Measurements from ENCODE around the gene GPR78. TPM values are rescaled to one million over a fixed set of nuclear protein-coding genes. Genes with fewer than 3 reads are reported as not detected.

GPR78 gene
- total RNA-seq, 4 donors from 2014 or later: not detected

- Histone ChIP-seq H3K4me3 (no peak overlapping the region), H3K36me3 (no peaks in the 10 kb centered on the region), H3K4me1 (peaks cover 25% of the 10 kb centered on the region), H3K27ac (no peak overlapping the region), H3K27me3 (peaks cover 28% of the 10 kb centered on the region), H3K9me3 (no peaks in the 10 kb centered on the region)
- TF ChIP-seq EP300 (IDR thresholded peaks at IDR 0.05): no peak
- no peak for TF ChIP-seq POLR2AphosphoS5 (IDR thresholded peaks at IDR 0.05)
- TF ChIP-seq, protein P1, sequence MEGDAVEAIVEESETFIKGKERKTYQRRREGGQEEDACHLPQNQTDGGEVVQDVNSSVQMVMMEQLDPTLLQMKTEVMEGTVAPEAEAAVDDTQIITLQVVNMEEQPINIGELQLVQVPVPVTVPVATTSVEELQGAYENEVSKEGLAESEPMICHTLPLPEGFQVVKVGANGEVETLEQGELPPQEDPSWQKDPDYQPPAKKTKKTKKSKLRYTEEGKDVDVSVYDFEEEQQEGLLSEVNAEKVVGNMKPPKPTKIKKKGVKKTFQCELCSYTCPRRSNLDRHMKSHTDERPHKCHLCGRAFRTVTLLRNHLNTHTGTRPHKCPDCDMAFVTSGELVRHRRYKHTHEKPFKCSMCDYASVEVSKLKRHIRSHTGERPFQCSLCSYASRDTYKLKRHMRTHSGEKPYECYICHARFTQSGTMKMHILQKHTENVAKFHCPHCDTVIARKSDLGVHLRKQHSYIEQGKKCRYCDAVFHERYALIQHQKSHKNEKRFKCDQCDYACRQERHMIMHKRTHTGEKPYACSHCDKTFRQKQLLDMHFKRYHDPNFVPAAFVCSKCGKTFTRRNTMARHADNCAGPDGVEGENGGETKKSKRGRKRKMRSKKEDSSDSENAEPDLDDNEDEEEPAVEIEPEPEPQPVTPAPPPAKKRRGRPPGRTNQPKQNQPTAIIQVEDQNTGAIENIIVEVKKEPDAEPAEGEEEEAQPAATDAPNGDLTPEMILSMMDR (IDR thresholded peaks at IDR 0.05): no peak
- no peak for TF ChIP-seq POLR2A (IDR thresholded peaks at IDR 0.05)
- 88% methylated on average over 13 of the region's 13 CpGs for WGBS
- no peak for DNase-seq (ENCODE audit: low spot score in 2 of 2)
Observed at GRCh38 chr4:8597319-8597718, 17.1 kb downstream of the GPR78 start.

DNA sequence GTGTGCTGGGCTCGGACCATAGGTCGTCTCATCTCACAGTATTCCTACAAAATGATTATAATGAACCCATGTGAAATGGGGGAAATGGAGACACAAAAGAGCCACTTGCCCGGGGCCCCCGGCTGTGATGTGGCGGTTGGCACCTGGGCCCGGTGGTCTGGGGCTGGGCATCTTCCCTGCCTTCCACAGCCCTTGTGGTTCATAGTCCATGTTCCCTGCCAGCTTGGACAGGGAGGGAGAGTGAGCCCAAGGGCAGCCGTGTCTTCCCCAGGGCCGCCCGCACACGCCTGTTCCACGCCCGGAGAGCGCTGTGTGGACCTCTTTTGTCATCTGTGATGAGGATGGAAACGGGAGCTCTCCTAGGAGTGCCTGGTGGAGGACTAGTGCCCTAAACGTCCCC, 17.6 kb downstream of the GPR78 start:
- H3K36me3 ChIP-seq: no peaks in the 10 kb centered on the region
- TF ChIP-seq POLR2AphosphoS5 (IDR thresholded peaks at IDR 0.05): no peak
- no peak for TF ChIP-seq EP300 (IDR thresholded peaks at IDR 0.05)
- TF ChIP-seq POLR2A (IDR thresholded peaks at IDR 0.05): no peak
- TF ChIP-seq, protein P1 (IDR thresholded peaks at IDR 0.05): no peak
- no peak overlapping the region for H3K27ac ChIP-seq
- no peak overlapping the region for H3K4me3 ChIP-seq
- DNase-seq (ENCODE audit: low spot score in 2 of 2): no peak
- H3K4me1 ChIP-seq: peaks cover 20% of the 10 kb centered on the region
- H3K9me3 ChIP-seq: no peaks in the 10 kb centered on the region
- WGBS: 84% methylated on average over 15 of the region's 15 CpGs
- peaks cover 23% of the 10 kb centered on the region for H3K27me3 ChIP-seq

GRCh38 chr4:8598391-8599090, 18.3 kb downstream of the GPR78 start:
- no peaks in the 10 kb centered on the region for H3K36me3 ChIP-seq
- DNase-seq (ENCODE audit: low spot score in 2 of 2): no peak
- TF ChIP-seq POLR2AphosphoS5 (IDR thresholded peaks at IDR 0.05) (no peak), EP300 (IDR thresholded peaks at IDR 0.05) (no peak), POLR2A (IDR thresholded peaks at IDR 0.05) (no peak)
- TF ChIP-seq, protein P1 (IDR thresholded peaks at IDR 0.05): no peak
- H3K27me3 ChIP-seq: peaks cover 16% of the 10 kb centered on the region
- no peaks in the 10 kb centered on the region for H3K9me3 ChIP-seq
- H3K4me3 ChIP-seq: no peak overlapping the region
- 69% methylated on average over 12 of the region's 19 CpGs for WGBS
- H3K4me1 ChIP-seq: peaks cover 12% of the 10 kb centered on the region
- no peak overlapping the region for H3K27ac ChIP-seq

- no peaks in the 10 kb centered on the region for H3K36me3 ChIP-seq
- WGBS: no CpG with 5 or more reads among the region's 8 CpGs
- DNase-seq (ENCODE audit: low spot score in 2 of 2): no peak
- H3K9me3 ChIP-seq: no peaks in the 10 kb centered on the region
- peaks cover 9% of the 10 kb centered on the region for H3K4me1 ChIP-seq
- H3K4me3 ChIP-seq: no peak overlapping the region
- H3K27ac ChIP-seq: no peak overlapping the region
- TF ChIP-seq EP300 (IDR thresholded peaks at IDR 0.05): no peak
- TF ChIP-seq, protein P1 (IDR thresholded peaks at IDR 0.05): no peak
- peaks cover 10% of the 10 kb centered on the region for H3K27me3 ChIP-seq
Observed at GRCh38 chr4:8599091-8599460, 18.9 kb downstream of the GPR78 start.

- H3K4me1 ChIP-seq: peaks cover 6% of the 10 kb centered on the region
- H3K27me3 ChIP-seq: peaks cover 7% of the 10 kb centered on the region
- 63% methylated on average over 9 of the region's 9 CpGs for WGBS
- no peak for TF ChIP-seq EP300 (IDR thresholded peaks at IDR 0.05)
- no peak for TF ChIP-seq POLR2A (IDR thresholded peaks at IDR 0.05)
- TF ChIP-seq, protein P1 (IDR thresholded peaks at IDR 0.05): no peak
- no peak for TF ChIP-seq POLR2AphosphoS5 (IDR thresholded peaks at IDR 0.05)
- DNase-seq (ENCODE audit: low spot score in 2 of 2): no peak
- no peaks in the 10 kb centered on the region for H3K36me3 ChIP-seq
- no peak overlapping the region for H3K4me3 ChIP-seq
- H3K9me3 ChIP-seq: no peaks in the 10 kb centered on the region
- no peak overlapping the region for H3K27ac ChIP-seq
Observed at GRCh38 chr4:8599657-8600056, 19.5 kb downstream of the GPR78 start.

All from suprapubic skin (tissue), 4 donors.